HCT116 (cell line): ENCODE measurements around the gene MTMR12.

Source experiments
- CEBPB ChIP-seq: IDR thresholded peaks from 2 replicates; pipeline ENCODE4 v1.6.1; 2012; ENCODE audit warnings: low read depth
- EZH2 ChIP-seq: fragments of 200-600 bp; sonication (generic); IDR thresholded peaks from 2 replicates; pipeline ENCODE4 v1.6.1; 2017; ENCODE audit warnings: antibody characterized with exemption, mixed run types
- JUND ChIP-seq: IDR thresholded peaks from 2 replicates; pipeline ENCODE4 v1.6.1; 2012
- POLR2A ChIP-seq: IDR thresholded peaks from 2 replicates; pipeline ENCODE4 v1.7.0; 2011; ENCODE audit warnings: borderline replicate concordance; ENCODE audit not compliant: insufficient read depth, insufficient read length; ENCODE audit errors: extremely low read depth
- POLR2AphosphoS5 ChIP-seq: IDR thresholded peaks from 2 replicates; pipeline ENCODE4 v1.6.1; 2011; ENCODE audit warnings: mild to moderate bottlenecking, low read depth, low read length, moderate library complexity
- SIN3A ChIP-seq: IDR thresholded peaks from 2 replicates; pipeline ENCODE4 v1.6.1; 2012; ENCODE audit warnings: low read depth
- SP1 ChIP-seq: IDR thresholded peaks from 2 replicates; pipeline ENCODE4 v1.6.1; 2012; ENCODE audit warnings: low read depth
- SRF ChIP-seq: IDR thresholded peaks from 2 replicates; pipeline ENCODE4 v1.6.1; 2012; ENCODE audit warnings: low read depth
- TCF7L2 ChIP-seq: IDR thresholded peaks from 2 replicates; pipeline ENCODE4 v1.7.0; 2011; ENCODE audit warnings: borderline replicate concordance, inconsistent platforms; ENCODE audit not compliant: insufficient read depth, insufficient read length; ENCODE audit errors: extremely low read depth
- YY1 ChIP-seq: IDR thresholded peaks from 2 replicates; pipeline ENCODE4 v1.6.1; 2011; ENCODE audit warnings: low read length, low read depth, moderate library complexity, mild to moderate bottlenecking; ENCODE audit not compliant: insufficient replicate concordance; ENCODE audit errors: extremely low read depth
- TF ChIP-seq, protein P1 (sequence below), 3 experiments: fragments of 200-600 bp in 1 of 3; sonication (generic) in 1 of 3; IDR thresholded peaks in 2 of 3; conservative IDR thresholded peaks in 1 of 3; 2 replicates each; pipeline ENCODE4 v1.5.1; 2012 to 2017; ENCODE audit warnings: low read depth in 2 of 3, low read length in 2 of 3, antibody characterized with exemption in 1 of 3, borderline replicate concordance in 1 of 3, control low read depth in 1 of 3, mild to moderate bottlenecking in 1 of 3, mixed read lengths in 1 of 3, mixed run types in 1 of 3, moderate library complexity in 1 of 3; ENCODE audit not compliant: insufficient read depth in 1 of 3
- TF ChIP-seq, protein P2 (sequence below): IDR thresholded peaks from 2 replicates; pipeline ENCODE4 v1.6.1; 2012; ENCODE audit warnings: low read depth
- TF ChIP-seq, protein P3 (sequence below): IDR thresholded peaks from 2 replicates; pipeline ENCODE4 v1.6.1; 2011; ENCODE audit warnings: mild to moderate bottlenecking, low read length, moderate library complexity; ENCODE audit not compliant: insufficient replicate concordance; ENCODE audit errors: extremely low read depth
- TF ChIP-seq, protein P4 (sequence below): IDR thresholded peaks from 2 replicates; pipeline ENCODE4 v1.6.1; 2012

DNA sequence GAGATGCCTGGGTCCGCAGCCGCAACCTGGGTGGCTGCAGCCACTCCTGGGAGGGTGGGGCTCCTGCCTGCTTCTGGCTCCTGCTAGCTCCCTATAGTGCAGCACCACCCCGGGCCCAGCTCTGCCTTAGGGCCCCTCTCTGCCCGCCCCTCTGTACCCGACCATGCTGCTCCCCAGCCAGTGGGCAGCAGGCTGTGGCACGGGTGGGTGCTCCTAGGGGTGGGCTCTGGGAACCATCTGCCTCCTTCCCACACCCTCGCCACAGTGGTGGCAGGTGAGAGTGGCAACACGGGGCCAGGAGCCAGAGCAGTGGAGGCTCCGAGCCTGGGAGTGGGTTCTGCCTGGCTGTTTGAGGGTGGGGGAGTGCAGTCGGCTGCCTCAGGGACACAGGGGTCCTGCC, 7.8 kb upstream of the MTMR12 start:
- TF ChIP-seq EZH2 (no peak), POLR2A (no peak), SRF (no peak), SIN3A (no peak), CEBPB (no peak), JUND (no peak), SP1 (no peak), YY1 (no peak), TCF7L2 (no peak), POLR2AphosphoS5 (no peak)
- TF ChIP-seq, protein P1, sequence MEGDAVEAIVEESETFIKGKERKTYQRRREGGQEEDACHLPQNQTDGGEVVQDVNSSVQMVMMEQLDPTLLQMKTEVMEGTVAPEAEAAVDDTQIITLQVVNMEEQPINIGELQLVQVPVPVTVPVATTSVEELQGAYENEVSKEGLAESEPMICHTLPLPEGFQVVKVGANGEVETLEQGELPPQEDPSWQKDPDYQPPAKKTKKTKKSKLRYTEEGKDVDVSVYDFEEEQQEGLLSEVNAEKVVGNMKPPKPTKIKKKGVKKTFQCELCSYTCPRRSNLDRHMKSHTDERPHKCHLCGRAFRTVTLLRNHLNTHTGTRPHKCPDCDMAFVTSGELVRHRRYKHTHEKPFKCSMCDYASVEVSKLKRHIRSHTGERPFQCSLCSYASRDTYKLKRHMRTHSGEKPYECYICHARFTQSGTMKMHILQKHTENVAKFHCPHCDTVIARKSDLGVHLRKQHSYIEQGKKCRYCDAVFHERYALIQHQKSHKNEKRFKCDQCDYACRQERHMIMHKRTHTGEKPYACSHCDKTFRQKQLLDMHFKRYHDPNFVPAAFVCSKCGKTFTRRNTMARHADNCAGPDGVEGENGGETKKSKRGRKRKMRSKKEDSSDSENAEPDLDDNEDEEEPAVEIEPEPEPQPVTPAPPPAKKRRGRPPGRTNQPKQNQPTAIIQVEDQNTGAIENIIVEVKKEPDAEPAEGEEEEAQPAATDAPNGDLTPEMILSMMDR (IDR thresholded peaks at IDR 0.05 in 2 of 3, conservative IDR thresholded peaks at IDR 0.05 in 1 of 3; ENCODE audit: borderline replicate concordance in 1 of 3, insufficient read depth in 1 of 3, low read depth in 2 of 3, low read length in 2 of 3), result no peak
- TF ChIP-seq, protein P2, sequence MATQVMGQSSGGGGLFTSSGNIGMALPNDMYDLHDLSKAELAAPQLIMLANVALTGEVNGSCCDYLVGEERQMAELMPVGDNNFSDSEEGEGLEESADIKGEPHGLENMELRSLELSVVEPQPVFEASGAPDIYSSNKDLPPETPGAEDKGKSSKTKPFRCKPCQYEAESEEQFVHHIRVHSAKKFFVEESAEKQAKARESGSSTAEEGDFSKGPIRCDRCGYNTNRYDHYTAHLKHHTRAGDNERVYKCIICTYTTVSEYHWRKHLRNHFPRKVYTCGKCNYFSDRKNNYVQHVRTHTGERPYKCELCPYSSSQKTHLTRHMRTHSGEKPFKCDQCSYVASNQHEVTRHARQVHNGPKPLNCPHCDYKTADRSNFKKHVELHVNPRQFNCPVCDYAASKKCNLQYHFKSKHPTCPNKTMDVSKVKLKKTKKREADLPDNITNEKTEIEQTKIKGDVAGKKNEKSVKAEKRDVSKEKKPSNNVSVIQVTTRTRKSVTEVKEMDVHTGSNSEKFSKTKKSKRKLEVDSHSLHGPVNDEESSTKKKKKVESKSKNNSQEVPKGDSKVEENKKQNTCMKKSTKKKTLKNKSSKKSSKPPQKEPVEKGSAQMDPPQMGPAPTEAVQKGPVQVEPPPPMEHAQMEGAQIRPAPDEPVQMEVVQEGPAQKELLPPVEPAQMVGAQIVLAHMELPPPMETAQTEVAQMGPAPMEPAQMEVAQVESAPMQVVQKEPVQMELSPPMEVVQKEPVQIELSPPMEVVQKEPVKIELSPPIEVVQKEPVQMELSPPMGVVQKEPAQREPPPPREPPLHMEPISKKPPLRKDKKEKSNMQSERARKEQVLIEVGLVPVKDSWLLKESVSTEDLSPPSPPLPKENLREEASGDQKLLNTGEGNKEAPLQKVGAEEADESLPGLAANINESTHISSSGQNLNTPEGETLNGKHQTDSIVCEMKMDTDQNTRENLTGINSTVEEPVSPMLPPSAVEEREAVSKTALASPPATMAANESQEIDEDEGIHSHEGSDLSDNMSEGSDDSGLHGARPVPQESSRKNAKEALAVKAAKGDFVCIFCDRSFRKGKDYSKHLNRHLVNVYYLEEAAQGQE, result no peak
- TF ChIP-seq, protein P3, sequence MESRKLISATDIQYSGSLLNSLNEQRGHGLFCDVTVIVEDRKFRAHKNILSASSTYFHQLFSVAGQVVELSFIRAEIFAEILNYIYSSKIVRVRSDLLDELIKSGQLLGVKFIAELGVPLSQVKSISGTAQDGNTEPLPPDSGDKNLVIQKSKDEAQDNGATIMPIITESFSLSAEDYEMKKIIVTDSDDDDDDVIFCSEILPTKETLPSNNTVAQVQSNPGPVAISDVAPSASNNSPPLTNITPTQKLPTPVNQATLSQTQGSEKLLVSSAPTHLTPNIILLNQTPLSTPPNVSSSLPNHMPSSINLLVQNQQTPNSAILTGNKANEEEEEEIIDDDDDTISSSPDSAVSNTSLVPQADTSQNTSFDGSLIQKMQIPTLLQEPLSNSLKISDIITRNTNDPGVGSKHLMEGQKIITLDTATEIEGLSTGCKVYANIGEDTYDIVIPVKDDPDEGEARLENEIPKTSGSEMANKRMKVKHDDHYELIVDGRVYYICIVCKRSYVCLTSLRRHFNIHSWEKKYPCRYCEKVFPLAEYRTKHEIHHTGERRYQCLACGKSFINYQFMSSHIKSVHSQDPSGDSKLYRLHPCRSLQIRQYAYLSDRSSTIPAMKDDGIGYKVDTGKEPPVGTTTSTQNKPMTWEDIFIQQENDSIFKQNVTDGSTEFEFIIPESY, result no peak
- TF ChIP-seq, protein P4, sequence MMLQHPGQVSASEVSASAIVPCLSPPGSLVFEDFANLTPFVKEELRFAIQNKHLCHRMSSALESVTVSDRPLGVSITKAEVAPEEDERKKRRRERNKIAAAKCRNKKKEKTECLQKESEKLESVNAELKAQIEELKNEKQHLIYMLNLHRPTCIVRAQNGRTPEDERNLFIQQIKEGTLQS, result no peak
